SK-N-SH (cell line): ENCODE measurements around the gene THEM5.

ENCODE experiments used
- CTCF ChIP-seq: fragments of 200-600 bp; sonication (generic); IDR thresholded peaks from 2 replicates; pipeline ENCODE4 v1.6.1; 2017; ENCODE audit warnings: antibody characterized with exemption, mild to moderate bottlenecking, moderate library complexity
- GATA2 ChIP-seq: sonication (generic); formaldehyde crosslinking; IDR thresholded peaks from 2 replicates; pipeline ENCODE4 v1.5.0; 2020; ENCODE audit warnings: mild to moderate bottlenecking, missing genetic modification reagents
- MEF2A ChIP-seq: IDR thresholded peaks from 2 replicates; pipeline ENCODE4 v1.4.0; 2012; ENCODE audit warnings: low read depth, borderline replicate concordance
- RXRA ChIP-seq: IDR thresholded peaks from 2 replicates; pipeline ENCODE4 v1.4.0; 2012; ENCODE audit warnings: low read depth, mild to moderate bottlenecking, borderline replicate concordance
- SMC3 ChIP-seq: IDR thresholded peaks from 2 replicates; pipeline ENCODE4 v1.6.1; 2012; ENCODE audit warnings: low read depth, low read length, improper control_type of control experiment
- TAF1 ChIP-seq: IDR thresholded peaks from 2 replicates; pipeline ENCODE4 v1.6.1; 2012; ENCODE audit warnings: low read depth, mild to moderate bottlenecking, low read length, moderate library complexity, borderline replicate concordance
- TCF12 ChIP-seq: IDR thresholded peaks from 2 replicates; pipeline ENCODE4 v1.4.0; 2012
- USF2 ChIP-seq: fragments of 150-350 bp; IDR thresholded peaks from 2 replicates; pipeline ENCODE4 v1.6.1; 2017; ENCODE audit warnings: antibody characterized with exemption, low read length, low read depth, borderline replicate concordance

GRCh38 chr1:151813271-151813977 is 40.1 kb downstream of the THEM5 start:
- no peak for TF ChIP-seq CTCF
- no peak for TF ChIP-seq RXRA
- TF ChIP-seq TCF12, result no peak
- no peak for TF ChIP-seq USF2
- TF ChIP-seq MEF2A, result no peak
- TF ChIP-seq GATA2, result no peak
- no peak for TF ChIP-seq TAF1
- no peak for TF ChIP-seq SMC3
